ENCODE data around the gene RMDN3.

Gene RMDN3

GRCh38 chr15:40772014-40772413, 17.0 kb upstream of the RMDN3 start:
- DNase-seq, result no peak

DNA sequence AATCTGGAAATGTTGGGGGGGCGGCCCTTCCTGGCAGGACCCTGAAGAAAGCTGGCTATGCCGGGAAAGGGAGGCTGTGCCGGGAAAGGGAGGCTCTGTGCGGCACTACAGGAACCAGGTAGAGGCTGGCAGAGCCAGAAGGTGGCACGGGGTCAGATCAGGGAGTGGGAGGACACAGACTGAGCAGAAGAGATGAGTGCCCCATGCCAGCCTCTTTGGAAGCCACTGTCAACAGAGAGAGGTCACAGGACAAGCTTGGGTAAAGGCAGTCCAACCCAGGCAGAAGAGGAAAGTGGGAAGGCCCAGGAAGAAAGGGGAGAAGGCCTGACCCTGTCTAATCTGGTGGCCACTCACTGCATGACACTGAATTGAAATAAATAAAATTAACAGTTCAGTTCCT, 16.2 kb upstream of the RMDN3 start:
- DNase-seq, result no peak

DNA sequence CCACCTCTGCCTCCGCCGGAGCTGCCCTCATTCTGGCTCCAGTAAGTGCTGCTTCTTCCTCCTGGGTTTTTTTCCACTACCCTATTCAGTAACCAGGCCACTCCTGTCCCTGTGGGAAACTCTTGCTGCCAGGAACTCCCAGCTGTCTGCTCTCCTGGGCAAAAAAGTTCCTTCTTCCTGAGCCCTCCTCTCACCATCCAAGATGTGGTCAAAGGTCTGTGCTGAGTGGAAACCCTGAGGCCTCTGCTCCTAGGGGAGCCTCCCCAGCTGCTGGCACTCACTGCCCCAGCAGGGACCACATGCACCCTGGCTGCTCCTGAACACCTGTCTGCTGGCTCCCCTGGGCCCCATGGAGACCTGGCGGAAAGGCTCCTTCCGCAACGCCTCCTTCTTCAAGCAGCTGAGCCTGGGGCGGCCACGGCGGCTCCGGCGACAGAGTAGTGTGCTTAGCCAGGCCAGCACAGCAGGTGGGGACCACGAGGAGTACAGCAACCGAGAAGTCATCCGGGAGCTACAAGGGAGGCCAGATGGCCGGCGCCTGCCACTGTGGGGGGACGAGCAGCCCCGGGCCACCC, 15.2 kb upstream of the RMDN3 start:
- no peak for DNase-seq

- peak; percentile 83 for DNase-seq
These were observed 14.5 kb upstream of the RMDN3 start, which contains the start of gene C15orf62 for GRCh38 chr15:40769274-40770146. Gene C15orf62 (plus strand): TSS chr15:40769980. CDS start chr15:40770496, 516 bp downstream.

DNA sequence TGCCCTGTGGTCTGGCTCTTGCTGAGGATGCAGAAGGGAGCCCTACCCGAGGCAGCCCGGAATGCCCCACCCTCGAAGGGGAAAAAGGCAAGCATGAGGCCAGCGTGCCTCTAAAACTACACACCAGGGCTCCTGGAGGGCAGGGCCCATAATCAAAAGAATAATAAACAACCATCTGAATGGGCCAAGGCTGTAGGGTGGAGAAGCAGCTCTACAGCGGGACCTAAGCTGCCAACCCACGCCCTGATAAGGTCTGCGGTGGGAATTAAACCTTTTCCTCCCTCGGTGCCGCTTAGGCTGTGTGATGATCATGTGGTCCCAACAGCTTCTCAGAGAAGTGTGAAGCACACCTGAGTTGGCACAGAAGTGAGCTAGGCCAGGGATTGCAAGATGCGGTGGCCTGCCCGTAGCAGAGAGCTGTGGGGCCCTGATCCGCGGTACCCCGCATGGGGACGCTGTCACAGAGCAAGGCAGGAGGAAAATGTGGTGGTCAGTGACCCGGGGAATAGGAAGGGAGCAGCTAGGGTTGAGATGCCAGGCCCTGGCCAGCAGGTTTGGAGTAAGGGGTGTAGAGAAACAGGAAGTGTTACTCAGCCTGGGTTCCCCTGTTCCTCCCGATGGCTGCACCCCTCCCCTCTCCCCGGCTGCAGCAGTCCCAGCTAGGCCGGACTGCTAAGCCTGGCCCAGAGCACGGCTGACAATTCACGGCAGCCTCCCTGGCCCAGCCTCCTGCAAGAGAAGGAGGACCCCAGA, 13.6 kb upstream of the RMDN3 start:
- no peak for DNase-seq

DNA sequence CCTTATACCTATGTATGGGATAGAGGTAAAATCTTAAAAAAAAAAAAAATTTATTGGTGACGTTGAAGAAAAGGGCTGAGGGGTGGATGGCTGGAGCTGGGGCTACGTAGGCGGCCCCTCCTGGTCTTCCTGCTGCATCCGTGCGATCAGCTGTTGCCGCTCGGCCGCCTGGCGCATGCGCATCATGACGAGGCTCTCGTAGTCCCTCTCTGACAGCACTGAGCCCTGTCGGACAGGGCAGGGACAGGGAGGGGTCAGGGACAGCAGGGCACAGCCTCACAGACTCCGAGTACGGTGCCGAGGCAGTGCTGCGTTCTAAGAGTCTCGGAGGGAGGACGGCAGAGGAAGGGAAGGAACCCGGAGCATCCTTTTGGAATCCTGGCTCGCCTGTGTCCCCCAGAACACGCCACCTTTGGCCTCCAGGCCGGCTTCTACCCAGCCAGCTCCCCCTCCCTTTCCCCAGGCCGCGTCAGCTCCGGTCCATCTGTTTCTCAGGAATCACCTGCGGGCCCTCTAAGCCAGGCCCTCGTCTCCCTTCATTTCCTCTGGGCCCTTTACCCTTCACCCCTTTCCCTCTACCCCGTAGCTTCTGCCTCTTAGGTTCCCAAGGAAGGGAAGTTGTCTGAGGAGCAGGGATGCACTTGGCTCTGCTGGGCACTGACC, 12.9 kb upstream of the RMDN3 start:
- no peak for DNase-seq

DNA sequence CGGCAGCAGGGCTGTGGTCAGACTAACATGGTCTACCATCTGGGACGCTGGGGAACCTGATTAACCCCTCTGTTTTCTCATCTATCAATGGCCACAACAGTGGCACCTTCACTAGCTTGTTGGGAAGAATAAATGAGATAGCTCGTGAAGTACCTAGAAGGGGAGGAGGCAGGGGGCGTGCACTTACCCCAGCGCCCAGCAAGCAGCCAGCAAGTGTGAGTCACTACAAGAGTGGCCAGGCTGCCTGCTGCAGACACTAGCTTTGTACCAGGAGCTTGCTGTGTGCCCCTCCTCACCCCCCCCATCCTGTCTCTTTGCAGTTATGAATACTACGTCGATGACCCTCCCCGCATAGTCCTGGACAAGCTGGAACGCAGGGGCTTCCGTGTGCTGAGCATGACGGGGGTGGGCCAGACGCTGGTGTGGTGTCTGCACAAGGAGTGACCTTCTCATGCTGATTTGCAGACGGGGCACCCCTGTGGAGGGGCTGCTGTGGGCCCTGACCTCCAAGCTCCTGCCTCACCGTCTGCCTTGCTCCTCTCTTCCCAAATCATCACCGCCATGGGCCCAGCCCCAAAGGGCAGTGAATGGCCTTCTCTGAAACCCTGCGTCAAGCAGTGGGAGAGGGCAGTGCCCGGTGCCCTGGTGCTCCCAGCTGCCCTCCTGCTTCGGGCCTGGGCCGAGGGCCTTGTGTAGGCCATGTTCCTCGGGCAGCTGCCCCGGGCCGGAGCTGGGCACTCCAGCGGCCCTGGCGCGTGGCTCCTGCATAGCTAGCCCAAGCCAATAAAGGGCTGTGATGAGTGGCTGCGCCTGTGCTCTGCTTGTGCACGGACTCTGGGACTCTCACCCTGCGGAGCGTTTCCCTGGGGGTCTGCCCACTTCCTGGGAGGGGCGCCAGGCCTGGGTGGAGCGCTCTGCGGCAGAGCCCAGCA, 12.1 kb upstream of the RMDN3 start:
- no peak for DNase-seq

- DNase-seq, result no peak
These were observed 11.3 kb upstream of the RMDN3 start for GRCh38 chr15:40766194-40766815.

DNA sequence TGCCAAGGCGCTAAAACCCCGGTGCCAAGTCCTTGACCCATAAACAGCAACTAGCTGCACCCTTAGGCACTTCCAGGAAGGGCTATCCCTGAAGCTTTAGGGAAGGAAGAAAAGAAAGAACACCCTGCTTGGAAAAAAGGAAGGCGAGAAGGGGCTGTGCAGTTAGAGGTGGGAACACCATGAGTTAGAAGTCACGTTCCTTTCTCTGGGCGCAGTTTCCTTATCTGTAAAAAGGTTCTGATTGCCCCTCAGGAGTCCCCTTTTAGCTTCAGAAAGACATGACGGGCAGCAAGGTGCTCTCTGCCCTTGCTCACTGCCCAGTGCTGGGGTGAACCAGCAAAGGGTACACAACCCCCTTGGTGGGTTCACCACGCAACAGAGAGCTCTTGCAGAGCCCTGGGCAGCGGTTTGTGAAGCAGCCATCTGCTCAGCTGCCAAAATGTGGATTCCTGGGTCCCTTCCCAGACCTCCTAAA, 9.6 kb upstream of the RMDN3 start:
- DNase-seq, result no peak

DNA sequence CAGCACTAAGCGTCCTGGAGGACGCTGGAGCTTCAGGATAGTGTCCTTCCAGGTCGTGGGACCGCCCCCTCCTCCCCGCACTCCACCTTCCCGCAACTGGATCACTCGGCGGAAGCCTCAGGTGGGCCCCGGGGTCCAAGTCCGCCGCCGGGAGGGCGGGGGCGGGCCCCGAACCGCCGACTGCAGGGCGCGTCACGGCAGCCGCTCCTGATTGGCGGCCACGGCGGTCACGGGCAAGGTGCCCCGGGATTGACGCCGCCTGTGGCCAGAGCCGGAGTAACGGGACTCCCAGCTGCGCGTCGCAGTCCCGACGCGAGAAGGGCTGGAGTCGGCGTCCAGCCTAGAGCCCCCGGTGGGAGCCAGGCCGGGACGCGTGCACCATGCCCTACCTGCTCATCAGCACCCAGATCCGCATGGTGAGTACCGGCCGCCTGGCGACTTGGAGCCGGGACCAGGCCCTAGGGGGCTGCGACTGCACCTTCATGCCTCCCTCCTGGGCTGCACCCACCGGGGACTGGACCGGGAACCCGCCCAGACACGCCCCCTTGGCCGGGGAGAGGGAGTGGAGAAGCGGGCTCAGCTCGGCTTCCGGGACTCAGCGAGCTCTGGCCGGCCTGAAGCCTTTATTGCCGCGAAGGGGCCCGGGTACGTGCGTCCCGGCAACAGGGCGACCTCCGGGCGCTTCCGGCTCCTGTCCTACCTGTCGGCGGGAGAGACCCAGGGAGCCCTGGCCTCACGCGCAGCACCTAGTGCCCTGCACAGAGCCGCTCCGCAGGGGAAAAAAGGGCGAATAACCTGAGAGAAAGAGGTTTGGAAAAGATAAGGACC, 9.0 kb upstream of the RMDN3 start, which contains the start of gene GCHFR:
TSS of gene GCHFR (plus strand) at position 268 of the 828 bp plus-strand sequence. CDS start at position 381, 113 bp downstream.
- peak; percentile 87 for DNase-seq

DNA sequence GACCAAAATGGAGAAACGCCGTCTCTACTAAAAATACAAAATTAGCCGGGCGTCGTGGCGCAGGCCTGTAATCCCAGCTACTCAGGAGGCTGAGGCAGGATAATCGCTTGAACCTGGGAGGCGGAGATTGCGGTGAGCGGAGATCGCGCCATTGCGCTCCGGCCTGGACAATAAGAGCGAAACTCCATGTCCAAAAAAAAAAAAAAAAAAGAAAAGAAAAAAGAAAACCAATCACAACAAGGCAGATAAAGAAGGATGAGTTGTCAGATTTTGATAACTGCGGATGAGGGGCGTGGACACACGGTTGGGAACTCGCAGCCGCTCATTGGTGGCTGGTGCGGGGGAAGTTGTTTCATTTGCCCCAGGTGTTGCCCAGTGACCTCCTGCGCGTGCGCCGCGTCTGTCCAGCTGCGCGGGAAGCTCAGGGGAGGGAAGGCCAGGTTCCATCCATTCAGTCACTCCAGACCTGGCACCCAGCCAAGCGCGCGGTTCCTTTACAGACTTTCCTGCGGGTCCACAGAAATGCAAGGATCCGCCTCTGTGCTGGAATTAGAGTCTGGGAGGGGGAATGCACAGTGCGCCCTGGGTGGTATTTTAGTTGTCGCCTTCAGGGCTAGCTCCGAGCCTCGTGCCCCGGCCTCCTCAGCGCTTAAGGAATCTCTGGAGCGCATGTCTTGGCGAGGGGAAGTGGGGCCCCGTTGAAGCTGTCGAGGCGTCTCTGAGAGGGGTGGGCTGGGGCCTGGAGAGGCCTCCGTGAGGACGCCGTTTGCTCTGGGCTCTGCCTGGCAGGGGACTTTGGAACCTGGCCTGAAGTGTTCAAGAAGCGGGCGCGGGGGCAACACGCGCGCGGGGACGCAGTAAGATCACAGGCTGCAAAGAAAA, 8.1 kb upstream of the RMDN3 start:
- DNase-seq, result peak; percentile 86

DNA sequence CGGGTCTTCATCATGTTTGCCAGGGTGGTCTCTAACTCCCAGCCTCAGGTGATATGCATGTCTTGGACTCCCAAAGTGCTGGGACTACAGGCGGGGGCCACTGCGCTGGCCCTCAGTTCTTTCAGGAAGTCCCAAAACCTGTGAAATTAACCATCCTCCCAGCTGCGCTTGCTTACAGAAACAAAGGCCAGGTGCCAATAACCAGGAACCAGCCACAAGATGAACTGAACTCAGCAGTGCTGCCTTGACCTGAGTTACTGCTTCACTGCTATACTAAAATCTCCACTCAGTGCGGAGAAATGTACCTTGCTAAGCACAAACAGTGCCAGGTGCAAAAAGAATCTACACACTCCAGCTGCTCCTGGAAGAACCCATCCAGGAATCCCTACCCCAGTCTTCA, 4.9 kb upstream of the RMDN3 start:
- DNase-seq, result no peak

- DNase-seq, result no peak
These were observed 1.9 kb upstream of the RMDN3 start for GRCh38 chr15:40756938-40757337.

DNA sequence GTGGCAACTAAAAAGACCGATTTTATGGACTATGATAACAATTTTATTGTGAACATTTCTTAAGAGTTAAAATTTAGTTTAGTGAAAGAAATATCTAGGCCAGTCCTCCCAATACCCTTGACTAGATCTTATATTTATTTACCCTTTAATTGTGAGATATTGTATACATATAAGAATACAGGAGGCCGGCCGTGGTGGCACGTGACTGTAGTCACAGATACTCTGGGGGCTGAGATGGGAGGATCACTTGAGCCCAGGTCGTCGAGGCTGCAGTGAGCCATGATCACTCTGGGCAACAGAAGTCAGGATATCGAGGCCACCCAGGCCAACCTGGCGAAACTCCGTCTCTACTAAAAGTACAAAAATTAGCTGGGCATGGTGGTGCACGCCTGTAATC, 756 bp upstream of the RMDN3 start:
- no peak for DNase-seq

DNA sequence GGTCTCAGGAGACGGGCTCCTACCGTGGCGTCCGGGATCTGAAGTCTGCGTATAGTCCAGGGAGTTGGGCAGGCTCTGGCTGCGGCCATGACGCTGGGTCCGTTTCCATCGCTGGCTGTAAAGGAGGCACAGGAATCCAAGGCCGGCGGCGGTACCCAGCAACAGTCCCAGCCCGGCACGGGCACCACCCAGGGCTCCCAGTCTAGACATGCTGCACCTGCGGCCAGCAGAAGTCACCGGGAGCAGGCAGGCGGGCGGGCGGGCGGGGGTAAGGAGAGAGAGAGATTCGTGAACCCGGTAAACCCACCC, 526 bp downstream of the RMDN3 start:
- DNase-seq, result no peak

- DNase-seq, result no peak
These were observed 3.3 kb downstream of the RMDN3 start for GRCh38 chr15:40751745-40752144.

DNA sequence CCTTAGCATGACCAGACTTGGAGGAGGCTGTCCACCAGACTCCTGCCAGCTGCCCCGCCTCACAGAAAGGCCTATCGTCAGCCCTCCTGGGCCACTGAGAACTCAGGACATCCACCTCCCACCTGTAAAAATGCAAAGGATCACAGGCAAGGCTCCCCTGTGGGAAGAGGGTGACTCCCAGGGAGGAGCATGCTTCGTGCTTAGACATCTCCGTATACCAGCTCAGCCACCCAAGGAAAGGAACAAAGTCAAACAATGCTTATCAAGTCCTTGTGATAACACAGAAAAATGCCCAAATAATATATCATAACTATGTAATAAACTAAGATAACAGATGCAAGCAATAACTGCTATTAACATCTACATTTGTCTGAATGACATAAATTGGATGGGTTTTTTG, 4.2 kb downstream of the RMDN3 start:
- DNase-seq, result no peak

- no peak for DNase-seq
These were observed 5.9 kb downstream of the RMDN3 start for GRCh38 chr15:40749151-40749630.
